Tibial nerve (tissue), 4 donors: ENCODE measurements around the gene NONO. TPM values are rescaled to one million over a fixed set of nuclear protein-coding genes. Genes with fewer than 3 reads are reported as not detected.

ENCODE experiments used
- DNase-seq, 2 donors: peaks; one replicate each; pipeline ENCODE4 v3.0.0-alpha.2; 2019; ENCODE audit warnings: low spot score in 2 of 2
- H3K27ac ChIP-seq, 4 donors: fragments of 200-600 bp; sonication (generic) in 3 of 4; one replicate each; pipeline ENCODE4 v1.5.1; 2017 to 2019; ENCODE audit warnings: mild to moderate bottlenecking in 1 of 4
- H3K27me3 ChIP-seq, 2 donors: fragments of 200-600 bp; sonication (generic) in 1 of 2; one replicate each; pipeline versions ENCODE4 v1.5.1 to v1.6.0; 2017 to 2019
- H3K36me3 ChIP-seq, 3 donors: fragments of 200-600 bp; sonication (generic); one replicate each; pipeline ENCODE4 v1.5.1; 2018 to 2019
- H3K4me1 ChIP-seq, 4 donors: fragments of 200-600 bp; sonication (generic) in 3 of 4; one replicate each; pipeline ENCODE4 v1.5.1; 2017 to 2019
- H3K4me3 ChIP-seq, 4 donors: fragments of 200-600 bp; sonication (generic) in 3 of 4; one replicate each; pipeline ENCODE4 v1.5.1; 2017 to 2019; ENCODE audit warnings: mild to moderate bottlenecking in 1 of 4, moderate library complexity in 1 of 4
- H3K9me3 ChIP-seq, 4 donors: fragments of 200-600 bp; sonication (generic) in 3 of 4; one replicate each; pipeline ENCODE4 v1.5.1; 2017 to 2019
- EP300 ChIP-seq, 2 donors: sonication (generic); formaldehyde crosslinking; IDR thresholded peaks; one replicate each; pipeline ENCODE4 v1.6.1; 2017; ENCODE audit warnings: antibody characterized with exemption in 2 of 2, mild to moderate bottlenecking in 1 of 2
- POLR2A ChIP-seq, 2 donors: fragments of 450-650 bp; IDR thresholded peaks; one replicate each; pipeline ENCODE4 v1.6.1; 2017; ENCODE audit warnings: antibody characterized with exemption in 2 of 2, mild to moderate bottlenecking in 2 of 2, moderate library complexity in 2 of 2
- WGBS, 2 donors: methylation state at CpG; one replicate each; pipeline ENCODE4 v1.1.5; 2018; 5-methylcytosine and 5-hydroxymethylcytosine counted together
- total RNA-seq, 4 donors: library from RNA; depleted of rRNA; stranded (reverse); fragments of >200 nt; gene quantifications; one replicate each; pipeline ENCODE4 v1.1.0, GENCODE V29; 2016
- TF ChIP-seq, protein P1 (sequence below), 5 experiments: fragments of 200-600 bp in 3 of 5; fragments of 450-650 bp in 2 of 5; sonication (generic) in 3 of 5; IDR thresholded peaks; one replicate each; pipeline ENCODE4 v1.5.1; 2016 to 2019; ENCODE audit warnings: antibody characterized with exemption in 5 of 5, mild to moderate bottlenecking in 3 of 5, moderate library complexity in 2 of 5

NONO gene
- total RNA-seq, 4 donors from 2014 or later: 180 to 247 (median 218) TPM

GRCh38 chrX:71244359-71245128, 38.9 kb upstream of the NONO start:
- 84 to 87% methylated on average over 9 of the region's 9 CpGs for WGBS, 2 donors
- H3K9me3 ChIP-seq: no peaks in the 10 kb centered on the region
- H3K4me1 ChIP-seq: no peaks in the 10 kb centered on the region
- no peaks in the 10 kb centered on the region for H3K27me3 ChIP-seq
- TF ChIP-seq POLR2A (IDR thresholded peaks at IDR 0.05): no peak
- TF ChIP-seq EP300 (IDR thresholded peaks at IDR 0.05): no peak
- TF ChIP-seq, protein P1, sequence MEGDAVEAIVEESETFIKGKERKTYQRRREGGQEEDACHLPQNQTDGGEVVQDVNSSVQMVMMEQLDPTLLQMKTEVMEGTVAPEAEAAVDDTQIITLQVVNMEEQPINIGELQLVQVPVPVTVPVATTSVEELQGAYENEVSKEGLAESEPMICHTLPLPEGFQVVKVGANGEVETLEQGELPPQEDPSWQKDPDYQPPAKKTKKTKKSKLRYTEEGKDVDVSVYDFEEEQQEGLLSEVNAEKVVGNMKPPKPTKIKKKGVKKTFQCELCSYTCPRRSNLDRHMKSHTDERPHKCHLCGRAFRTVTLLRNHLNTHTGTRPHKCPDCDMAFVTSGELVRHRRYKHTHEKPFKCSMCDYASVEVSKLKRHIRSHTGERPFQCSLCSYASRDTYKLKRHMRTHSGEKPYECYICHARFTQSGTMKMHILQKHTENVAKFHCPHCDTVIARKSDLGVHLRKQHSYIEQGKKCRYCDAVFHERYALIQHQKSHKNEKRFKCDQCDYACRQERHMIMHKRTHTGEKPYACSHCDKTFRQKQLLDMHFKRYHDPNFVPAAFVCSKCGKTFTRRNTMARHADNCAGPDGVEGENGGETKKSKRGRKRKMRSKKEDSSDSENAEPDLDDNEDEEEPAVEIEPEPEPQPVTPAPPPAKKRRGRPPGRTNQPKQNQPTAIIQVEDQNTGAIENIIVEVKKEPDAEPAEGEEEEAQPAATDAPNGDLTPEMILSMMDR (IDR thresholded peaks at IDR 0.05): no peak
- no peak overlapping the region for H3K4me3 ChIP-seq
- no peak overlapping the region for H3K27ac ChIP-seq
- DNase-seq: no peak
- peaks cover 0 to 98% (median 0%) of the 10 kb centered on the region in 3 donors for H3K36me3 ChIP-seq

GRCh38 chrX:71245159-71245558, 38.3 kb upstream of the NONO start:
- TF ChIP-seq EP300 (IDR thresholded peaks at IDR 0.05): no peak
- TF ChIP-seq, protein P1 (IDR thresholded peaks at IDR 0.05): no peak
- TF ChIP-seq POLR2A (IDR thresholded peaks at IDR 0.05): no peak
- no peak for DNase-seq
- no peaks in the 10 kb centered on the region for H3K27me3 ChIP-seq

GRCh38 chrX:71250841-71251240, 32.6 kb upstream of the NONO start:
- DNase-seq: no peak
- TF ChIP-seq, protein P1 (IDR thresholded peaks at IDR 0.05): no peak
- no peak for TF ChIP-seq POLR2A (IDR thresholded peaks at IDR 0.05)
- TF ChIP-seq EP300 (IDR thresholded peaks at IDR 0.05): no peak
- no peak overlapping the region for H3K27ac ChIP-seq
- no peaks in the 10 kb centered on the region for H3K9me3 ChIP-seq
- H3K27me3 ChIP-seq: no peaks in the 10 kb centered on the region
- no peak overlapping the region for H3K4me3 ChIP-seq
- H3K4me1 ChIP-seq: peaks cover 0 to 25% (median 8%) of the 10 kb centered on the region in 4 donors
- 66 to 76% methylated on average over 9 of the region's 9 CpGs for WGBS, 2 donors
- H3K36me3 ChIP-seq: peaks cover 0 to 48% (median 0%) of the 10 kb centered on the region in 3 donors

More at GRCh38 chrX:71245159-71245558, 38.3 kb upstream of the NONO start:
- Histone ChIP-seq H3K4me3 (no peak overlapping the region), H3K4me1 (no peaks in the 10 kb centered on the region), H3K9me3 (no peaks in the 10 kb centered on the region), H3K36me3 (peaks cover 0 to 100% (median 0%) of the 10 kb centered on the region in 3 donors), H3K27ac (no peak overlapping the region)
- WGBS, 2 donors: 80 to 81% methylated on average over 1 to 2 of the region's 2 CpGs

- H3K36me3 ChIP-seq: peaks cover 0 to 41% (median 0%) of the 10 kb centered on the region in 3 donors
- TF ChIP-seq POLR2A (IDR thresholded peaks at IDR 0.05): no peak
- TF ChIP-seq, protein P1 (IDR thresholded peaks at IDR 0.05): no peak
- no peak for TF ChIP-seq EP300 (IDR thresholded peaks at IDR 0.05)
- peaks cover 0 to 25% (median 8%) of the 10 kb centered on the region in 4 donors for H3K4me1 ChIP-seq
- no peak overlapping the region for H3K4me3 ChIP-seq
- no peaks in the 10 kb centered on the region for H3K27me3 ChIP-seq
- 36 to 62% methylated on average over 7 to 8 of the region's 8 CpGs for WGBS, 2 donors
- peak overlapping the region in 1 of 4 donors; percentile 92 for H3K27ac ChIP-seq
- H3K9me3 ChIP-seq: no peaks in the 10 kb centered on the region
- DNase-seq: no peak
Observed at GRCh38 chrX:71251466-71251973, 31.9 kb upstream of the NONO start.

DNA sequence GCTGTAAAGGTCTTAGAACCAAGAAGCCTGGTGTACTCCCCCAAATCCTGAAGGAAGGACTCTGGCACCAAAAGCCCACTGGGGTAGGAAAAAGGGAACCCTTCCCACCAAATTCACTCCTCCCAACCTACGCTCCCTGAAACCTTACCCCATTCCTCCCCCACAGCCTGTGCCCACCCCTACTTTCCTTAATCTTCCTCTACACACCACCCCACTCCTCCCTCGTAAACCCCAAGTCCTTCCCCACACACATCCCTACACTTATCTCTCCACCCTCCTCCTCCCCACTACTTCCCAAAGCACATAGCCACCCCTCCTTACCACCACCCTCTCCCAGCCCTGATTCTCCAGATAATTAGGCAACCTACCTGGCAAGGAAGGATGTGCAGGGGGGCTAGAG, 31.2 kb upstream of the NONO start:
- H3K27ac ChIP-seq: peak overlapping the region in 1 of 4 donors; percentile 92

More for the DNA sequence above, 31.2 kb upstream of the NONO start:
- TF ChIP-seq, protein P1 (IDR thresholded peaks at IDR 0.05): no peak
- TF ChIP-seq POLR2A (IDR thresholded peaks at IDR 0.05) (no peak), EP300 (IDR thresholded peaks at IDR 0.05) (no peak)
- DNase-seq: no peak
- WGBS, 2 donors: 43 to 71% methylated on average over 2 of the region's 2 CpGs
- Histone ChIP-seq H3K36me3 (peaks cover 0 to 34% (median 0%) of the 10 kb centered on the region in 3 donors), H3K27me3 (no peaks in the 10 kb centered on the region), H3K4me3 (peak overlapping the region in 1 of 4 donors; percentile 69), H3K9me3 (no peaks in the 10 kb centered on the region), H3K4me1 (peaks cover 0 to 25% (median 8%) of the 10 kb centered on the region in 4 donors)
